ENCODE data around the gene BACH2.
"Not testable (repeated sequence)": the region's sequence is repeated elsewhere in the genome, so short reads cannot be mapped to it uniquely, and the experiment has no call there.

Gene BACH2

GRCh38 chr6:90053614-90054013 lies 243.0 kb downstream of the BACH2 start:
- no peak for DNase-seq

- no peak for DNase-seq
These were observed 247.3 kb downstream of the BACH2 start for GRCh38 chr6:90049295-90049694.

- peak; percentile 47 for DNase-seq
These were observed 248.3 kb downstream of the BACH2 start for GRCh38 chr6:90048206-90048967.

GRCh38 chr6:90045535-90045934 lies 251.1 kb downstream of the BACH2 start:
- DNase-seq = no peak

- DNase-seq = no peak
These were observed 251.7 kb downstream of the BACH2 start for GRCh38 chr6:90044833-90045381.

- DNase-seq = no peak
These were observed 252.3 kb downstream of the BACH2 start for GRCh38 chr6:90044182-90044832.

GRCh38 chr6:90040931-90041330 lies 255.7 kb downstream of the BACH2 start:
- DNase-seq = no peak

- no peak for DNase-seq
These were observed 256.7 kb downstream of the BACH2 start for GRCh38 chr6:90039911-90040310.

- no peak for DNase-seq
These were observed 257.5 kb downstream of the BACH2 start for GRCh38 chr6:90038961-90039653.

- DNase-seq = no peak
These were observed 259.7 kb downstream of the BACH2 start for GRCh38 chr6:90036963-90037362.

- no peak for DNase-seq
These were observed 261.5 kb downstream of the BACH2 start for GRCh38 chr6:90035047-90035723.

GRCh38 chr6:90033746-90034271 lies 262.8 kb downstream of the BACH2 start:
- no peak for DNase-seq

GRCh38 chr6:90032489-90033212 lies 264.0 kb downstream of the BACH2 start:
- not testable (repeated sequence) for DNase-seq

- DNase-seq = no peak
These were observed 267.5 kb downstream of the BACH2 start for GRCh38 chr6:90028995-90029635.

GRCh38 chr6:90028066-90028778 lies 268.4 kb downstream of the BACH2 start:
- DNase-seq = no peak

- DNase-seq = no peak
These were observed 270.4 kb downstream of the BACH2 start for GRCh38 chr6:90026216-90026615.

GRCh38 chr6:90025523-90026061 lies 271.1 kb downstream of the BACH2 start:
- no peak for DNase-seq

- DNase-seq = no peak
These were observed 272.0 kb downstream of the BACH2 start for GRCh38 chr6:90024633-90025032.

- DNase-seq = peak; percentile 34
These were observed 274.9 kb downstream of the BACH2 start for GRCh38 chr6:90021711-90022110.

- DNase-seq = no peak
These were observed 275.9 kb downstream of the BACH2 start for GRCh38 chr6:90020746-90021145.

GRCh38 chr6:90019216-90019615 lies 277.4 kb downstream of the BACH2 start:
- no peak for DNase-seq

Data from NCI-H446 treated with DMSO at 0.1 percent for 48 hours (cell line).